Esophagus squamous epithelium (tissue), 4 donors: ENCODE data around the gene TMED3.

Experiments
- POLR2A ChIP-seq, 4 donors: fragments of 450-650 bp; IDR thresholded peaks; one replicate each; pipeline ENCODE4 v1.6.1; 2017; ENCODE audit warnings: antibody characterized with exemption in 4 of 4, mild to moderate bottlenecking in 4 of 4, moderate library complexity in 3 of 4
- TF ChIP-seq, protein P1 (sequence below), 6 experiments: fragments of 450-650 bp in 4 of 6; fragments of 200-600 bp in 2 of 6; sonication (generic) in 2 of 6; IDR thresholded peaks; one replicate each; pipeline ENCODE4 v1.5.1; 2016 to 2019; ENCODE audit warnings: antibody characterized with exemption in 6 of 6, mild to moderate bottlenecking in 4 of 6, moderate library complexity in 4 of 6

GRCh38 chr15:79308874-79309273 is 2.0 kb upstream of the TMED3 start:
- no peak for TF ChIP-seq POLR2A (IDR thresholded peaks at IDR 0.05)
- TF ChIP-seq, protein P1, sequence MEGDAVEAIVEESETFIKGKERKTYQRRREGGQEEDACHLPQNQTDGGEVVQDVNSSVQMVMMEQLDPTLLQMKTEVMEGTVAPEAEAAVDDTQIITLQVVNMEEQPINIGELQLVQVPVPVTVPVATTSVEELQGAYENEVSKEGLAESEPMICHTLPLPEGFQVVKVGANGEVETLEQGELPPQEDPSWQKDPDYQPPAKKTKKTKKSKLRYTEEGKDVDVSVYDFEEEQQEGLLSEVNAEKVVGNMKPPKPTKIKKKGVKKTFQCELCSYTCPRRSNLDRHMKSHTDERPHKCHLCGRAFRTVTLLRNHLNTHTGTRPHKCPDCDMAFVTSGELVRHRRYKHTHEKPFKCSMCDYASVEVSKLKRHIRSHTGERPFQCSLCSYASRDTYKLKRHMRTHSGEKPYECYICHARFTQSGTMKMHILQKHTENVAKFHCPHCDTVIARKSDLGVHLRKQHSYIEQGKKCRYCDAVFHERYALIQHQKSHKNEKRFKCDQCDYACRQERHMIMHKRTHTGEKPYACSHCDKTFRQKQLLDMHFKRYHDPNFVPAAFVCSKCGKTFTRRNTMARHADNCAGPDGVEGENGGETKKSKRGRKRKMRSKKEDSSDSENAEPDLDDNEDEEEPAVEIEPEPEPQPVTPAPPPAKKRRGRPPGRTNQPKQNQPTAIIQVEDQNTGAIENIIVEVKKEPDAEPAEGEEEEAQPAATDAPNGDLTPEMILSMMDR (IDR thresholded peaks at IDR 0.05): no peak
